GM12878 (cell line): ENCODE data around the gene PRM2.

ENCODE experiments used
- CREB1 ChIP-seq: IDR thresholded peaks from 2 replicates; pipeline ENCODE4 v1.6.1; 2012; ENCODE audit warnings: low read depth, mild to moderate bottlenecking, inconsistent platforms
- EP300 ChIP-seq, 2 experiments: fragments of 150-350 bp in 1 of 2; IDR thresholded peaks; 2 replicates each; pipeline ENCODE4 v1.6.1; 2011 to 2012; ENCODE audit warnings: low read depth in 2 of 2, low read length in 2 of 2, borderline replicate concordance in 1 of 2, improper control_type of control experiment in 1 of 2, inconsistent platforms in 1 of 2; ENCODE audit not compliant: control insufficient read depth in 1 of 2
- ESRRA ChIP-seq: IDR thresholded peaks from 2 replicates; pipeline ENCODE4 v1.6.1; 2012; ENCODE audit warnings: mild to moderate bottlenecking, low read length, improper control_type of control experiment
- POLR2A ChIP-seq: IDR thresholded peaks from 2 replicates; pipeline ENCODE4 v1.6.1; 2011; ENCODE audit warnings: low read depth, mild to moderate bottlenecking, low read length
- POLR2AphosphoS5 ChIP-seq: IDR thresholded peaks from 2 replicates; pipeline ENCODE4 v1.6.1; 2011; ENCODE audit warnings: mild to moderate bottlenecking, low read length, inconsistent platforms
- RELA ChIP-seq: fragments of 450-650 bp; IDR thresholded peaks from 2 replicates; pipeline ENCODE4 v1.8.0; 2014; ENCODE audit warnings: borderline replicate concordance; ENCODE audit not compliant: partially characterized antibody
- SMARCA5 ChIP-seq: fragments of 450-650 bp; IDR thresholded peaks from 2 replicates; pipeline ENCODE4 v1.6.1; 2017; ENCODE audit warnings: mild to moderate bottlenecking
- STAT3 ChIP-seq: IDR thresholded peaks from 2 replicates; pipeline ENCODE4 v1.6.1; 2011; ENCODE audit warnings: low read depth, low read length, improper control_type of control experiment
- TCF3 ChIP-seq: IDR thresholded peaks from 2 replicates; pipeline ENCODE4 v1.6.1; 2012; ENCODE audit warnings: low read depth, mild to moderate bottlenecking, low read length, borderline replicate concordance; ENCODE audit not compliant: insufficient read depth
- YY1 ChIP-seq: IDR thresholded peaks from 2 replicates; pipeline ENCODE4 v1.6.1; 2011; ENCODE audit warnings: low read depth, mild to moderate bottlenecking, low read length
- ZNF274 ChIP-seq: IDR thresholded peaks from one replicate; pipeline ENCODE4 v1.8.0; 2011; ENCODE audit not compliant: insufficient read length, insufficient read depth
- TF ChIP-seq, protein P1 (sequence below), 3 experiments: IDR thresholded peaks in 2 of 3; conservative IDR thresholded peaks in 1 of 3; 2 replicates each; pipeline ENCODE4 v1.5.1; 2011; ENCODE audit warnings: low read depth in 3 of 3, low read length in 3 of 3, mild to moderate bottlenecking in 3 of 3, control low read depth in 2 of 3, moderate library complexity in 2 of 3, inconsistent platforms in 1 of 3, mixed read lengths in 1 of 3; ENCODE audit not compliant: control insufficient read depth in 2 of 3, insufficient read depth in 1 of 3; ENCODE audit errors: extremely low read depth in 1 of 3
- TF ChIP-seq, protein P2 (sequence below): IDR thresholded peaks from 2 replicates; pipeline ENCODE4 v1.6.1; 2012; ENCODE audit warnings: low read depth, low read length, improper control_type of control experiment

DNA sequence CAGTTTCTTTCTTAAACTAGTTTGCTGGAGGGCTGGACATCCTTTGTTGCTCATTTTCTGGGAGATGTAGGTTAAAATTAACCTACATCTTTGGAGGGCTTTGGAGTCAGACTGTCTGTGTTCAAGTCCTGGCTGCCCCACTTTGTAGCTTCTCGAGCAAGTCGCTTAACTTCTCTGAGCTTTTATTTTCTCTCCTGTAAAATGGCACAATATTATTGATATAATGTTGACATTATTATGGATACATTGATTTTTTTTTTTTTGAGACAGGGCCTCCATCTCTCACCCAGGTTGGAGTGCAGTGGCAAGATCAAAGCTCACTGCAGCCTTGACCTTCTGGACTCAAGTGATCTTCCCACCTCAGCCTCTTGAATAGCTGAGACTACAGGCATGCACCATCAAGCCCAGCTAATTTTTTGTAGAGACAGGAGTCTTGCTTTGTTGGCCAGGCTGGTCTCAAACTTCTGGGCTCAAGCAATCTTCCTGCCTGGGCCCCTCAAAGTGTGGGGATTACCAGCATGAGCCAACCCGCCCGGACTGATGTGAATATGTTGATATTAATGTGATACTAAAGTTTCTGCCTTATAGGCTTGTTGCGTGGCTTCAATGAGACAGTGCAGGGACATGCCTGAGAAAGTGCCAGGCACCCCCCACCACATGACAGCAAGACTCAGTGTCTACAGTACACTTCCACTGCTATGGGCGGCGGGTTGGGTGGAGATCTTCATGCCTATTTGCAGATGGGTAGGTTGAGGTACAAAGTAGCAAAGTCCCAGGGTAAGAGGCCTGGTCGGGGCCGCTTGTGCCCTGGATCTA lies 37.4 kb upstream of the PRM2 start:
- TF ChIP-seq RELA (no peak), POLR2AphosphoS5 (no peak), STAT3 (no peak), POLR2A (no peak), ZNF274 (no peak), YY1 (no peak), ESRRA (no peak), SMARCA5 (no peak), CREB1 (no peak), EP300 (IDR thresholded peaks at IDR 0.05; ENCODE audit: borderline replicate concordance in 1 of 2, control insufficient read depth in 1 of 2, low read depth in 2 of 2, low read length in 2 of 2) (no peak), TCF3 (no peak)
- TF ChIP-seq, protein P1, sequence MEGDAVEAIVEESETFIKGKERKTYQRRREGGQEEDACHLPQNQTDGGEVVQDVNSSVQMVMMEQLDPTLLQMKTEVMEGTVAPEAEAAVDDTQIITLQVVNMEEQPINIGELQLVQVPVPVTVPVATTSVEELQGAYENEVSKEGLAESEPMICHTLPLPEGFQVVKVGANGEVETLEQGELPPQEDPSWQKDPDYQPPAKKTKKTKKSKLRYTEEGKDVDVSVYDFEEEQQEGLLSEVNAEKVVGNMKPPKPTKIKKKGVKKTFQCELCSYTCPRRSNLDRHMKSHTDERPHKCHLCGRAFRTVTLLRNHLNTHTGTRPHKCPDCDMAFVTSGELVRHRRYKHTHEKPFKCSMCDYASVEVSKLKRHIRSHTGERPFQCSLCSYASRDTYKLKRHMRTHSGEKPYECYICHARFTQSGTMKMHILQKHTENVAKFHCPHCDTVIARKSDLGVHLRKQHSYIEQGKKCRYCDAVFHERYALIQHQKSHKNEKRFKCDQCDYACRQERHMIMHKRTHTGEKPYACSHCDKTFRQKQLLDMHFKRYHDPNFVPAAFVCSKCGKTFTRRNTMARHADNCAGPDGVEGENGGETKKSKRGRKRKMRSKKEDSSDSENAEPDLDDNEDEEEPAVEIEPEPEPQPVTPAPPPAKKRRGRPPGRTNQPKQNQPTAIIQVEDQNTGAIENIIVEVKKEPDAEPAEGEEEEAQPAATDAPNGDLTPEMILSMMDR (IDR thresholded peaks at IDR 0.05 in 2 of 3, conservative IDR thresholded peaks at IDR 0.05 in 1 of 3; ENCODE audit: control insufficient read depth in 2 of 3, extremely low read depth in 1 of 3, insufficient read depth in 1 of 3, low read depth in 3 of 3, low read length in 3 of 3) = no peak
- TF ChIP-seq, protein P2, sequence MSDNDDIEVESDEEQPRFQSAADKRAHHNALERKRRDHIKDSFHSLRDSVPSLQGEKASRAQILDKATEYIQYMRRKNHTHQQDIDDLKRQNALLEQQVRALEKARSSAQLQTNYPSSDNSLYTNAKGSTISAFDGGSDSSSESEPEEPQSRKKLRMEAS = no peak
